HepG2 (cell line): ENCODE data around the gene IGFN1. TPM values are rescaled to one million over a fixed set of nuclear protein-coding genes. Genes with fewer than 3 reads are reported as not detected.

Experiments
- ATAC-seq: fragments of 200-7000 bp; cut with Tn5 transposase; 3 replicates; pipeline ENCODE4 v1.9.1; 2020; ENCODE audit warnings: mild to moderate bottlenecking, moderate library complexity
- BruUV-seq: library from RNA; stranded (reverse); fragments of 400-500 nt; replicated peaks from 2 replicates; lab custom pipeline; 2021; lab: Mats Ljungman, UMichigan
- CTCF ChIA-PET: fragments of 300-600 bp; formaldehyde crosslinking; extraction: SDS; loops from one replicate; lab custom pipeline; 2021; ENCODE audit warnings: low total read pairs, inconsistent platforms, low intra/inter-chr PET ratio; lab: Yijun Ruan, JAX
- POLR2A ChIA-PET: fragments of 350-600 bp; sonication (Branson Sonifier 250); formaldehyde crosslinking; loops from one replicate; lab custom pipeline; 2020; ENCODE audit warnings: antibody characterized with exemption, inconsistent platforms; lab: Yijun Ruan, JAX
- DNase-seq: peaks from one replicate; pipeline ENCODE4 v3.0.0-alpha.2; 2015; ENCODE audit warnings: low spot score
- FAIRE-seq: peaks from 3 replicates; lab custom pipeline; 2011; peaks lifted over from hg19 to GRCh38; lab: Jason Lieb, UNC
- H2AFZ ChIP-seq: one replicate; pipeline ENCODE4 v1.6.1; 2011; ENCODE audit warnings: low read length, inconsistent platforms
- H3K27ac ChIP-seq: fragments of 300-600 bp; 3 replicates; pipeline ENCODE4 v1.8.0; 2011; ENCODE audit warnings: mixed run types, mild to moderate bottlenecking, mixed read lengths, low read length, inconsistent platforms; ENCODE audit not compliant: insufficient read depth; ENCODE audit errors: extremely low read length
- H3K27me3 ChIP-seq, 2 experiments: fragments of 200-600 bp in 1 of 2; 2 replicates in 1 of 2; 3 replicates in 1 of 2; pipeline versions ENCODE4 v1.6.0 to v1.8.0; 2011; ENCODE audit warnings: low read length in 2 of 2, mild to moderate bottlenecking in 2 of 2, moderate library complexity in 2 of 2, inconsistent platforms in 1 of 2; ENCODE audit not compliant: insufficient read depth in 2 of 2, control insufficient read depth in 1 of 2
- H3K36me3 ChIP-seq, 2 experiments: fragments of 200-600 bp in 1 of 2; replicated peaks in 1 of 2; 2 replicates in 1 of 2; 3 replicates in 1 of 2; pipeline versions ENCODE4 v1.5.1 to v1.8.0; 2011; ENCODE audit warnings: low read length in 2 of 2, inconsistent platforms in 1 of 2; ENCODE audit not compliant: insufficient read depth in 2 of 2, control insufficient read depth in 1 of 2
- H3K4me1 ChIP-seq: 2 replicates; pipeline ENCODE4 v1.5.1; 2012; ENCODE audit warnings: low read length, inconsistent platforms; ENCODE audit not compliant: insufficient read depth
- H3K4me2 ChIP-seq: 2 replicates; pipeline ENCODE4 v1.6.0; 2011; ENCODE audit warnings: low read depth, low read length, inconsistent platforms
- H3K4me3 ChIP-seq, 3 experiments: fragments of 200-600 bp in 1 of 3; sonication (generic), shearing (Covaris generic) in 1 of 3; replicated peaks in 1 of 3; 2 replicates each; pipeline ENCODE4 v1.5.1; 2011 to 2016; ENCODE audit warnings: low read length in 3 of 3, inconsistent platforms in 2 of 3, low read depth in 2 of 3, mild to moderate bottlenecking in 2 of 3, control low read depth in 1 of 3, mixed read lengths in 1 of 3; ENCODE audit not compliant: insufficient read depth in 1 of 3
- H3K79me2 ChIP-seq: one replicate; pipeline ENCODE4 v1.6.1; 2011; ENCODE audit warnings: low read length, inconsistent platforms; ENCODE audit not compliant: insufficient read depth
- H3K9ac ChIP-seq: 2 replicates; pipeline ENCODE4 v1.6.0; 2011; ENCODE audit warnings: mild to moderate bottlenecking, low read depth, low read length, inconsistent platforms; ENCODE audit not compliant: insufficient read depth
- H3K9me3 ChIP-seq: 2 replicates; pipeline ENCODE4 v1.5.1; 2012; ENCODE audit warnings: mild to moderate bottlenecking, low read length
- H4K20me1 ChIP-seq: 2 replicates; pipeline ENCODE4 v1.6.0; 2011; ENCODE audit warnings: inconsistent platforms, mild to moderate bottlenecking, low read length, moderate library complexity; ENCODE audit not compliant: insufficient read depth
- GTF3A ChIP-seq: sonication (generic); formaldehyde crosslinking; conservative IDR thresholded peaks from 2 replicates; pipeline ENCODE4 v1.4.0; 2020; ENCODE audit warnings: mild to moderate bottlenecking, missing genetic modification reagents
- HNF4A ChIP-seq: sonication (generic); formaldehyde crosslinking; IDR thresholded peaks from 2 replicates; pipeline ENCODE4 v1.4.0; 2020; ENCODE audit warnings: missing genetic modification reagents
- MED1 ChIP-seq: sonication (generic); formaldehyde crosslinking; IDR thresholded peaks from 2 replicates; pipeline ENCODE4 v1.4.0; 2020; ENCODE audit warnings: missing genetic modification reagents
- MEIS2 ChIP-seq: sonication (generic); formaldehyde crosslinking; IDR thresholded peaks from 2 replicates; pipeline ENCODE4 v1.9.0; 2021; ENCODE audit warnings: mild to moderate bottlenecking, missing genetic modification reagents
- PAF1 ChIP-seq: IDR thresholded peaks from 2 replicates; pipeline ENCODE4 v1.6.1; 2016; ENCODE audit warnings: missing genetic modification reagents, missing compliant biosample characterization
- RARA ChIP-seq: IDR thresholded peaks from 2 replicates; pipeline ENCODE4 v1.6.1; 2016; ENCODE audit warnings: missing genetic modification reagents, missing compliant biosample characterization
- ZNF160 ChIP-seq: sonication (generic); formaldehyde crosslinking; IDR thresholded peaks from 2 replicates; pipeline ENCODE4 v1.8.0; 2022; ENCODE audit warnings: mild to moderate bottlenecking, inconsistent platforms, missing genetic modification reagents
- ZNF180 ChIP-seq: sonication (generic); formaldehyde crosslinking; IDR thresholded peaks from 2 replicates; pipeline ENCODE4 v1.4.0; 2020; ENCODE audit warnings: low read depth, missing genetic modification reagents, borderline replicate concordance
- ZNF552 ChIP-seq: sonication (generic); formaldehyde crosslinking; IDR thresholded peaks from 2 replicates; pipeline ENCODE4 v1.9.0; 2022; ENCODE audit warnings: missing genetic modification reagents, mild to moderate bottlenecking, borderline replicate concordance
- ZNF614 ChIP-seq: IDR thresholded peaks from 2 replicates; pipeline ENCODE4 v1.6.1; 2018; ENCODE audit warnings: missing biosample characterization, missing genetic modification reagents, inconsistent platforms, borderline replicate concordance
- ZSCAN21 ChIP-seq: sonication (generic); formaldehyde crosslinking; IDR thresholded peaks from 2 replicates; pipeline ENCODE4 v1.8.0; 2022; ENCODE audit warnings: mild to moderate bottlenecking, missing genetic modification reagents, moderate library complexity, borderline replicate concordance
- WGBS: methylation state at CpG from one replicate; pipeline ENCODE4 v1.1.6; 2017; ENCODE audit warnings: low lambda C conversion rate; 5-methylcytosine and 5-hydroxymethylcytosine counted together
- in situ Hi-C: cut with HindIII; loops from 2 replicates; pipeline ENCODE4 v1.10.0; 2017; ENCODE audit warnings: low pct_unique_long_range_greater_than_20kb; ENCODE audit not compliant: extremely low pct_ligation_motif_present
- intact Hi-C: fragments of 100-400 bp; cut with micrococcal nuclease; formaldehyde crosslinking; loops from one replicate; pipeline ENCODE4 v1.10.0; 2022; ENCODE audit not compliant: unreplicated experiment
- polyA plus RNA-seq, 8 experiments: library from polyadenylated mRNA; depleted of rRNA in 3 of 8; stranded (reverse) in 7 of 8; unstranded in 1 of 8; fragments of >200 nt; fragmentation: Illumina TruSeq in 4 of 8; extraction: Trizol in 4 of 8; gene quantifications; 2 replicates each; pipeline versions ENCODE4 v1.2.1 to v1.2.3, GENCODE V29; 2011 to 2016; ENCODE audit warnings: low read depth in 4 of 8, missing spikeins in 1 of 8, mixed read lengths in 1 of 8; ENCODE audit not compliant: insufficient read depth in 1 of 8
- total RNA-seq, 5 experiments: library from RNA; depleted of rRNA; stranded (reverse); fragments of >200 nt; fragmentation: Illumina TruSeq; extraction: Trizol; gene quantifications; 2 replicates each; pipeline ENCODE4 v1.2.3, GENCODE V29; 2016; ENCODE audit warnings: low read depth in 1 of 5
- TF ChIP-seq, protein P1 (sequence below): IDR thresholded peaks from 2 replicates; pipeline ENCODE4 v1.4.0; 2020; ENCODE audit warnings: mild to moderate bottlenecking, missing genetic modification reagents
- TF ChIP-seq, protein P2 (sequence below): sonication (generic); formaldehyde crosslinking; IDR thresholded peaks from 2 replicates; pipeline ENCODE4 v1.5.0; 2020; ENCODE audit warnings: mild to moderate bottlenecking, missing genetic modification reagents
- TF ChIP-seq, protein P3 (sequence below): sonication (generic); formaldehyde crosslinking; IDR thresholded peaks from 2 replicates; pipeline ENCODE4 v1.4.0; 2020; ENCODE audit warnings: missing genetic modification reagents

IGFN1 gene
- total and polyA plus RNA-seq, 2 of the 13 experiments (the other 11 are each of a cell fraction or from before 2014, with no cell fraction given): 0.04 to 0.05 TPM

DNA sequence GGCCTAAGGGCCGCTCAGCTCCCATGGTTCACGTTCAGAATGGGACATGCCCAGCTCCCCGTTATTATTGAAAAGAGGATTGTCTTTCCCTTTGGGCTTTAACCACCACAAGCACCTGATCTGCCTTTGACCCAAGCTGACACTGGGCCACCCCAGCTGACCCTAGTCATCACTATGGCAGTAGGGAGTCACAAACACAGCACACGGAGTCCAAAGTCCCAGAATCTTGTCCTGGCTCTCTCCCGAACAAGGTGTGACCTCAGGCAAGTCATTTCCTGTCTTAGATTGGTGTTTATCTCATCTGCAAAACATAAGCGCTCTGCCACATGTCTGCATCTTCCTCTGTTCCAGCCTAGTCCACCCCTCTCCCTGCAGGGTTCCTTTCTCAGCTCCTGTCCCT, 31.5 kb downstream of the IGFN1 start (continued):
- TF ChIP-seq, protein P1, sequence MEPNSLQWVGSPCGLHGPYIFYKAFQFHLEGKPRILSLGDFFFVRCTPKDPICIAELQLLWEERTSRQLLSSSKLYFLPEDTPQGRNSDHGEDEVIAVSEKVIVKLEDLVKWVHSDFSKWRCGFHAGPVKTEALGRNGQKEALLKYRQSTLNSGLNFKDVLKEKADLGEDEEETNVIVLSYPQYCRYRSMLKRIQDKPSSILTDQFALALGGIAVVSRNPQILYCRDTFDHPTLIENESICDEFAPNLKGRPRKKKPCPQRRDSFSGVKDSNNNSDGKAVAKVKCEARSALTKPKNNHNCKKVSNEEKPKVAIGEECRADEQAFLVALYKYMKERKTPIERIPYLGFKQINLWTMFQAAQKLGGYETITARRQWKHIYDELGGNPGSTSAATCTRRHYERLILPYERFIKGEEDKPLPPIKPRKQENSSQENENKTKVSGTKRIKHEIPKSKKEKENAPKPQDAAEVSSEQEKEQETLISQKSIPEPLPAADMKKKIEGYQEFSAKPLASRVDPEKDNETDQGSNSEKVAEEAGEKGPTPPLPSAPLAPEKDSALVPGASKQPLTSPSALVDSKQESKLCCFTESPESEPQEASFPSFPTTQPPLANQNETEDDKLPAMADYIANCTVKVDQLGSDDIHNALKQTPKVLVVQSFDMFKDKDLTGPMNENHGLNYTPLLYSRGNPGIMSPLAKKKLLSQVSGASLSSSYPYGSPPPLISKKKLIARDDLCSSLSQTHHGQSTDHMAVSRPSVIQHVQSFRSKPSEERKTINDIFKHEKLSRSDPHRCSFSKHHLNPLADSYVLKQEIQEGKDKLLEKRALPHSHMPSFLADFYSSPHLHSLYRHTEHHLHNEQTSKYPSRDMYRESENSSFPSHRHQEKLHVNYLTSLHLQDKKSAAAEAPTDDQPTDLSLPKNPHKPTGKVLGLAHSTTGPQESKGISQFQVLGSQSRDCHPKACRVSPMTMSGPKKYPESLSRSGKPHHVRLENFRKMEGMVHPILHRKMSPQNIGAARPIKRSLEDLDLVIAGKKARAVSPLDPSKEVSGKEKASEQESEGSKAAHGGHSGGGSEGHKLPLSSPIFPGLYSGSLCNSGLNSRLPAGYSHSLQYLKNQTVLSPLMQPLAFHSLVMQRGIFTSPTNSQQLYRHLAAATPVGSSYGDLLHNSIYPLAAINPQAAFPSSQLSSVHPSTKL: peak; percentile 29; the same call in 1 of the 2 replicates
- no peak for TF ChIP-seq ZNF160 (CRISPR knock-in tag)
- peak; percentile 79 for TF ChIP-seq RARA (CRISPR knock-in tag)
- no peak for TF ChIP-seq ZNF180
- TF ChIP-seq MED1 (CRISPR knock-in tag): peak; percentile 66; the same call in 1 of the 2 replicates
- TF ChIP-seq PAF1 (CRISPR knock-in tag): no peak
- 0 out of 2 replicates have a peak, but pooled peaks have one; percentile 28 for TF ChIP-seq ZNF552 (CRISPR knock-in tag)
- peak; percentile 80 for TF ChIP-seq HNF4A (CRISPR knock-in tag)

DNA sequence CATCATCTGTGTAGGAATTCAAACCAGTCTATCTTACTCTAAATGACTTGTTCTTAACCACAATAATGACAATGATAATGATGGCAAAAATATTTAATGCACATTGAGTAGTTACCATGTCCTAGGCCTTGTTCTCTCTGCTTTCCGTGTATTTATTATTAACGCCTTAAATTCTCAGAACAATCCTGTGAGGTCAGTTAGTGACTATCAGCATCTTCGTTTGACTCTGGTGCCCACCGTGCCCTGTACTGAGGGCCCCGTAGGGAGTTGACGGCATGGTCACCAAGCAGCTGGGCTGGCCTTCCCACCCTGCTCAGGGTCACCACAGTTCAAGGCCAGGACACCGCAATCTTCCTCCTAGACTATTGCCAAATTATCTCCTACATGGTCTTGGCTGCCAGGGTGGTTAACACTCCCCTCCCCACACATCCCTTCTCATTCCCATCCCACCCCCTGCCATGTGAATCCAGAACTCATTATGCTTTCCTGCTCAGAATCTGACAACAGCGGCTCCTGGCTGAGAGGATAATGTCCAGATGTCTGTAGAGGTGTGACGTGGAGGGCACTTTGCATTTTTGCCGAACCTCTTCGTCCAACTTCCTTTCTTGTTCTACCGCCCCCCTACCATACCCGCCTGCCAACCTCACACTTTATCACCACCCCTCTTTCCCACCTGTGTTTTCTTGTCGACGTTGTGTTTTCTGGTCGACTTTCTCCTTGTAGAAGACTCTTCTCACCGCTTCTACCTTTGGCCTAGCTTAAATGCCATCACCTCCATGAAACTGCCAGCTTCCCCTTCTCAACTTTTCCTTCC, 33.4 kb downstream of the IGFN1 start:
- Histone ChIP-seq H3K27me3 (peaks cover 9 to 42% of the 10 kb centered on the region in 2 experiments), H3K4me2 (no peak overlapping the region), H3K79me2 (no peaks in the 10 kb centered on the region), H3K9me3 (no peaks in the 10 kb centered on the region), H3K4me3 (no peak overlapping the region), H3K36me3 (no peaks in the 10 kb centered on the region), H3K4me1 (peaks cover 31% of the 10 kb centered on the region), H3K9ac (no peak overlapping the region), H2AFZ (no peak overlapping the region), H4K20me1 (no peaks in the 10 kb centered on the region), H3K27ac (no peak overlapping the region)
- no peak for FAIRE-seq
- ChIA-PET POLR2A (no interaction called here), CTCF (interaction anchor here (0.8 to 2.9 kb wide), 4 partner anchors 73 to 138 kb away, joined by 3 to 23 read pairs (median 4); no protein-coding TSS in a partner anchor)
- intact Hi-C loops (loop anchor here (1.0 to 5.0 kb wide), 5 partner anchors 50 to 137 kb away; partner anchors contain the start of gene ASCL5), in situ Hi-C loops (no loop called here)
- no peak for DNase-seq
- BruUV-seq: no TSS peak
- WGBS: 30% methylated on average over 16 of the region's 17 CpGs
- ATAC-seq: no peak
- TF ChIP-seq GTF3A (CRISPR knock-in tag) (no peak), ZNF614 (CRISPR knock-in tag) (no peak), MEIS2 (CRISPR knock-in tag) (no peak), ZSCAN21 (CRISPR knock-in tag) (no peak)
- TF ChIP-seq, protein P2, sequence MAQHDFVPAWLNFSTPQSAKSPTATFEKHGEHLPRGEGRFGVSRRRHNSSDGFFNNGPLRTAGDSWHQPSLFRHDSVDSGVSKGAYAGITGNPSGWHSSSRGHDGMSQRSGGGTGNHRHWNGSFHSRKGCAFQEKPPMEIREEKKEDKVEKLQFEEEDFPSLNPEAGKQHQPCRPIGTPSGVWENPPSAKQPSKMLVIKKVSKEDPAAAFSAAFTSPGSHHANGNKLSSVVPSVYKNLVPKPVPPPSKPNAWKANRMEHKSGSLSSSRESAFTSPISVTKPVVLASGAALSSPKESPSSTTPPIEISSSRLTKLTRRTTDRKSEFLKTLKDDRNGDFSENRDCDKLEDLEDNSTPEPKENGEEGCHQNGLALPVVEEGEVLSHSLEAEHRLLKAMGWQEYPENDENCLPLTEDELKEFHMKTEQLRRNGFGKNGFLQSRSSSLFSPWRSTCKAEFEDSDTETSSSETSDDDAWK (CRISPR knock-in tag): no peak
- TF ChIP-seq, protein P3, sequence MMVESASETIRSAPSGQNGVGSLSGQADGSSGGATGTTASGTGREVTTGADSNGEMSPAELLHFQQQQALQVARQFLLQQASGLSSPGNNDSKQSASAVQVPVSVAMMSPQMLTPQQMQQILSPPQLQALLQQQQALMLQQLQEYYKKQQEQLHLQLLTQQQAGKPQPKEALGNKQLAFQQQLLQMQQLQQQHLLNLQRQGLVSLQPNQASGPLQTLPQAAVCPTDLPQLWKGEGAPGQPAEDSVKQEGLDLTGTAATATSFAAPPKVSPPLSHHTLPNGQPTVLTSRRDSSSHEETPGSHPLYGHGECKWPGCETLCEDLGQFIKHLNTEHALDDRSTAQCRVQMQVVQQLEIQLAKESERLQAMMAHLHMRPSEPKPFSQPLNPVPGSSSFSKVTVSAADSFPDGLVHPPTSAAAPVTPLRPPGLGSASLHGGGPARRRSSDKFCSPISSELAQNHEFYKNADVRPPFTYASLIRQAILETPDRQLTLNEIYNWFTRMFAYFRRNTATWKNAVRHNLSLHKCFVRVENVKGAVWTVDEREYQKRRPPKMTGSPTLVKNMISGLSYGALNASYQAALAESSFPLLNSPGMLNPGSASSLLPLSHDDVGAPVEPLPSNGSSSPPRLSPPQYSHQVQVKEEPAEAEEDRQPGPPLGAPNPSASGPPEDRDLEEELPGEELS (CRISPR knock-in tag): no peak
